Measurements from ENCODE around the gene NLK.

DNA sequence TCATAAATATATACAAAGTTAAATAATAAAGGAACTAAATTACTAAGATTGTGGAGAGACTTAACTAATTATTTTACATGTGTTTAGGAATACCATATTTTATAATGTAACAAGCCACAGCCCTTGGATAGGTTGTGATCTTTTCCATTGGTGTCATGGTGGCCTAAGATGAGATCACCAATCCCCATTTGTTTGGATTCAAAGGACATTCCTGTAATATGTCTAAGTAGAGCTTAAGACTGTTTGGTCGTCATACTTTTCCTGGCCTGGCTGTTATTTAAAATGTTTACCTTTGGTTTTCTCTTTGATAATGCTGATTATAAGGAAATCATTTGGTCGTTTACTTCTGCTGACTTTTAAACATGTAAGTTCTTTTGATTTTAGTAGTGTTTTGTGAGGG is 118.1 kb downstream of the NLK start:
- TF ChIP-seq CTCF (conservative IDR thresholded peaks at IDR 0.05 in 1 of 2, IDR thresholded peaks at IDR 0.05 in 1 of 2; ENCODE audit: extremely low read depth in 1 of 2, insufficient read depth in 1 of 2, low read depth in 1 of 2, low read length in 2 of 2) (no peak), EZH2 (IDR thresholded peaks at IDR 0.05; ENCODE audit: borderline replicate concordance, low read length) (no peak)

All from mammary epithelial cell (primary cell).